Astrocyte (in vitro differentiated cells and primary cell): Measurements from ENCODE around the gene LRRTM3.

Experiments used
- EZH2 ChIP-seq: IDR thresholded peaks from 2 replicates; pipeline ENCODE4 v1.6.1; 2012; ENCODE audit warnings: mild to moderate bottlenecking, low read length, inconsistent platforms; ENCODE audit not compliant: insufficient read depth
- TF ChIP-seq, protein P1 (sequence below): IDR thresholded peaks from 2 replicates; pipeline ENCODE4 v1.5.1; 2011; ENCODE audit warnings: low read depth, mild to moderate bottlenecking, inconsistent platforms, low read length, moderate library complexity; ENCODE audit not compliant: insufficient read depth

DNA sequence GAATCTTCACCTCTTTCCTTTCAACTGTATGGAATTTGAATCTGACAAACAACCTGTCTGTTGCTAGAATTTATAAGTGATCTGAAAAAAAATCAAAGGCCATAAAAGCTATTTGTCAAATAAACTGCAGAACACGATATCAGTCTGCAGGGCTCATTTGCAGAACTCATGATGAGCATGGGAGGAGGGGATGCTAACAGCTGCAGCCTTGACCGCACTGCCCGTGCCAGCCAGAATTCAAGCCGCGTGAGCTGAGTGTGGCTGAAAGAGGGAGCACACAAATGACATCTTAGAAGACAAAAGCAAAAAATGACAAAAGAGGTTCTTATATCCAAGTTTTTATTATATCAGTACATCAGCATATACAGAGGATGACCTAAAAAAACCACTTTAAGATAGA is 15.7 kb downstream of the LRRTM3 start:
- TF ChIP-seq, protein P1, sequence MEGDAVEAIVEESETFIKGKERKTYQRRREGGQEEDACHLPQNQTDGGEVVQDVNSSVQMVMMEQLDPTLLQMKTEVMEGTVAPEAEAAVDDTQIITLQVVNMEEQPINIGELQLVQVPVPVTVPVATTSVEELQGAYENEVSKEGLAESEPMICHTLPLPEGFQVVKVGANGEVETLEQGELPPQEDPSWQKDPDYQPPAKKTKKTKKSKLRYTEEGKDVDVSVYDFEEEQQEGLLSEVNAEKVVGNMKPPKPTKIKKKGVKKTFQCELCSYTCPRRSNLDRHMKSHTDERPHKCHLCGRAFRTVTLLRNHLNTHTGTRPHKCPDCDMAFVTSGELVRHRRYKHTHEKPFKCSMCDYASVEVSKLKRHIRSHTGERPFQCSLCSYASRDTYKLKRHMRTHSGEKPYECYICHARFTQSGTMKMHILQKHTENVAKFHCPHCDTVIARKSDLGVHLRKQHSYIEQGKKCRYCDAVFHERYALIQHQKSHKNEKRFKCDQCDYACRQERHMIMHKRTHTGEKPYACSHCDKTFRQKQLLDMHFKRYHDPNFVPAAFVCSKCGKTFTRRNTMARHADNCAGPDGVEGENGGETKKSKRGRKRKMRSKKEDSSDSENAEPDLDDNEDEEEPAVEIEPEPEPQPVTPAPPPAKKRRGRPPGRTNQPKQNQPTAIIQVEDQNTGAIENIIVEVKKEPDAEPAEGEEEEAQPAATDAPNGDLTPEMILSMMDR: no peak
- no peak for TF ChIP-seq EZH2
